CD8-positive, alpha-beta memory T cell (primary cell): Measurements from ENCODE around the gene KRT83. TPM values are rescaled to one million over a fixed set of nuclear protein-coding genes. Genes with fewer than 3 reads are reported as not detected.

Source experiments
- CTCF ChIA-PET: fragments of 350-600 bp; sonication (Branson Sonifier 250); formaldehyde crosslinking; loops from one replicate; lab custom pipeline; 2021; ENCODE audit warnings: antibody characterized with exemption; lab: Charles Lee
- POLR2A ChIA-PET: fragments of 350-600 bp; sonication (Branson Sonifier 250); formaldehyde crosslinking; loops from one replicate; lab custom pipeline; 2021; ENCODE audit warnings: antibody characterized with exemption; lab: Charles Lee
- DNase-seq, 5 donors: peaks; one replicate each; pipeline versions ENCODE4 v3.0.0 to v3.0.0-alpha.2; 2020 to 2022; ENCODE audit warnings: mixed read lengths in 1 of 5
- H3K27ac ChIP-seq: one replicate; pipeline ENCODE4 v1.7.0; 2013; ENCODE audit warnings: low read depth, mild to moderate bottlenecking, low read length, moderate library complexity
- H3K27me3 ChIP-seq: 2 replicates; pipeline ENCODE4 v1.7.0; 2013; ENCODE audit warnings: low read length, mild to moderate bottlenecking; ENCODE audit not compliant: insufficient read depth, poor library complexity, severe bottlenecking
- H3K36me3 ChIP-seq: 2 replicates; pipeline ENCODE4 v1.7.0; 2013; ENCODE audit warnings: mild to moderate bottlenecking, low read length, moderate library complexity; ENCODE audit not compliant: insufficient read depth
- H3K4me1 ChIP-seq: 2 replicates; pipeline ENCODE4 v1.7.0; 2013; ENCODE audit warnings: mild to moderate bottlenecking, low read length, moderate library complexity; ENCODE audit not compliant: insufficient read depth
- H3K4me3 ChIP-seq: 2 replicates; pipeline ENCODE4 v1.7.0; 2013; ENCODE audit warnings: mild to moderate bottlenecking, low read length
- H3K9me3 ChIP-seq: 2 replicates; pipeline ENCODE4 v1.7.0; 2013; ENCODE audit warnings: mild to moderate bottlenecking, low read length
- H3K27ac Mint-ChIP-seq, 8 donors: one replicate each; pipeline ENCODE4 v1.8.0; 2020 to 2021; ENCODE audit warnings: mixed read lengths in 8 of 8, mild to moderate bottlenecking in 6 of 8, inconsistent platforms in 3 of 8, moderate library complexity in 3 of 8
- H3K27me3 Mint-ChIP-seq, 2 donors: one replicate each; pipeline ENCODE4 v1.8.0; 2020 to 2021; ENCODE audit warnings: mixed read lengths in 2 of 2, mild to moderate bottlenecking in 1 of 2, moderate library complexity in 1 of 2
- H3K36me3 Mint-ChIP-seq, 3 donors: one replicate each; pipeline ENCODE4 v1.8.0; 2020 to 2021; ENCODE audit warnings: mixed read lengths in 3 of 3, inconsistent platforms in 1 of 3, mild to moderate bottlenecking in 1 of 3
- H3K4me1 Mint-ChIP-seq, 3 donors: one replicate each; pipeline ENCODE4 v1.8.0; 2020 to 2021; ENCODE audit warnings: mixed read lengths in 3 of 3, inconsistent platforms in 1 of 3, mild to moderate bottlenecking in 1 of 3
- H3K4me3 Mint-ChIP-seq, 7 donors: one replicate each; pipeline ENCODE4 v1.8.0; 2020 to 2021; ENCODE audit warnings: mixed read lengths in 7 of 7, mild to moderate bottlenecking in 6 of 7, moderate library complexity in 4 of 7, inconsistent platforms in 2 of 7
- H3K9me3 Mint-ChIP-seq, 5 donors: one replicate each; pipeline ENCODE4 v1.8.0; 2020 to 2022; ENCODE audit warnings: mixed read lengths in 5 of 5, mild to moderate bottlenecking in 3 of 5, moderate library complexity in 2 of 5, inconsistent platforms in 1 of 5
- polyA plus RNA-seq: library from polyadenylated mRNA; unstranded; fragments of 300-500 nt; fragmentation: Illumina TruSeq; gene quantifications from one replicate; pipeline ENCODE4 v1.2.3, GENCODE V29; 2021
- total RNA-seq, 2 experiments: library from RNA; stranded (reverse); gene quantifications; one replicate each; pipeline ENCODE4 v1.2.3, GENCODE V29; 2021

Gene KRT83
- total and polyA plus RNA-seq, 3 experiments from 2014 or later, result not detected

- POLR2A ChIA-PET, result no interaction called here
Observed at GRCh38 chr12:52336641-52337040, 15.4 kb upstream of the KRT83 start.

DNA sequence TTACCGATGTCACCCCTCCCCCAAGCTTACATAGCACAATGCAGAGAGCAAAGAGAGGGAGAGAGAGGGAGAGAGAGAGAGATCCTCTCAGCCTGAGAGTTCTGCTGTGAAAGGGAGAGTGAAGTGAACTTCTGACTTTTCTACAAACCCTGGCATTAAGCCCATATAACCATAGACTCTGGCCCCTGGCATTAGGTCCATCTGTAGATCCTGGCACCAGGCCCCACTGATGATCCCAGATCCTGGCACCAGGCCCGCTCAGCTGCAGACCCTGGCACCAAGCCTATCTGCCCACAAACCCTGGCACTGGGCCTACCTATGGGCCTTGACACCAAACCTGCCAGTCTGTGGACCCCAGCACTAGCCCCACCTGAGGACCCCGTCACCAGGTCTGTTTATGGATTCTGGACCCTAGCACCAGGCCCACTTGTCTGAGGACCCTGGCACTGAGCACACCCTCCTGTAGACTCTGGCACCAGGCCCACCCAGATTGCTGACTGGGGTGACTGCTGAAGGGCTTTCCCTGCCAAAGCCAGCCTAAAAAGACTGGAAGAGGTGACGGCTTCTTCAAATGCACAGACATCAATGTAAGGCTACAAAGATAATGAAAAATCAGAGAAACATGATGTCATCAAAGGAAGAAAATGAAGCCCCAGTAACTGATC, 14.5 kb upstream of the KRT83 start:
- Histone ChIP-seq H3K9me3 (no peaks in the 10 kb centered on the region), H3K36me3 (no peaks in the 10 kb centered on the region), H3K4me3 (no peak overlapping the region), H3K27me3 (no peaks in the 10 kb centered on the region), H3K27ac (no peak overlapping the region), H3K4me1 (no peaks in the 10 kb centered on the region)
- Mint-ChIP-seq H3K4me1 (no peaks in the 10 kb centered on the region), H3K9me3 (peaks cover 0 to 6% (median 2%) of the 10 kb centered on the region in 5 donors), H3K4me3 (no peak overlapping the region), H3K27me3 (peaks cover 20 to 36% of the 10 kb centered on the region in 2 donors), H3K27ac (no peak overlapping the region), H3K36me3 (peaks cover 0 to 4% (median 0%) of the 10 kb centered on the region in 3 donors)
- POLR2A ChIA-PET, result no interaction called here
- CTCF ChIA-PET, result no interaction called here
- DNase-seq, result peak in 1 of 5 donors; percentile 13

More at GRCh38 chr12:52336641-52337040, 15.4 kb upstream of the KRT83 start:
- CTCF ChIA-PET, result interaction anchor here (1.0 kb wide), 1 partner anchor 15 kb away, joined by 4 read pairs; no protein-coding TSS in a partner anchor
- Mint-ChIP-seq H3K4me3 (no peak overlapping the region), H3K4me1 (no peaks in the 10 kb centered on the region), H3K27me3 (peaks cover 22 to 40% of the 10 kb centered on the region in 2 donors), H3K36me3 (peaks cover 0 to 4% (median 0%) of the 10 kb centered on the region in 3 donors), H3K27ac (no peak overlapping the region), H3K9me3 (peaks cover 0 to 6% (median 2%) of the 10 kb centered on the region in 5 donors)
- Histone ChIP-seq H3K27me3 (no peaks in the 10 kb centered on the region), H3K4me3 (no peak overlapping the region), H3K36me3 (no peaks in the 10 kb centered on the region), H3K27ac (no peak overlapping the region), H3K9me3 (no peaks in the 10 kb centered on the region), H3K4me1 (no peaks in the 10 kb centered on the region)
- DNase-seq, result no peak

DNA sequence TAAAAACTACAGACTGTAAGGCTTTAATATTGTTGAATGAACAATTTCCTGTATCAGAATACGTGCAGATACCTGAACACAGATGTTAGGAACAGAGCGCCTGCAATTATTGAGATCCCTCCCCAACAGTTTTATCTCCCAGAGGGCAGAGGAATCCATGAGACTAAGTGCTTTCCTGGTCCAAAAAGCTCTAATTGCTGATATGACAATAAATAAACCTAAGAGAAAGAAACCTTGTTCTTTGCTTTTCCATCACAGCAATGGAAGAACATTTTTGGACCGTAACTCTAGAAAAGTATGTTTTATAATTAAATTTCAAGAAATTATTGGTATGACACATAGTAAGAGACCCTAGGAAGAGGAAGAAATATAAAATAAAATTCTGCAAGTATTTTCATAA, 13.0 kb upstream of the KRT83 start:
- DNase-seq, result no peak
- Histone ChIP-seq H3K27me3 (no peaks in the 10 kb centered on the region), H3K4me3 (no peak overlapping the region), H3K9me3 (no peaks in the 10 kb centered on the region), H3K27ac (no peak overlapping the region), H3K4me1 (no peaks in the 10 kb centered on the region), H3K36me3 (no peaks in the 10 kb centered on the region)
- H3K9me3 Mint-ChIP-seq, result peaks cover 0 to 6% (median 2%) of the 10 kb centered on the region in 5 donors
- ChIA-PET CTCF (no interaction called here), POLR2A (no interaction called here)
- H3K27ac Mint-ChIP-seq, result no peak overlapping the region
- peaks cover 0 to 4% (median 0%) of the 10 kb centered on the region in 3 donors for H3K36me3 Mint-ChIP-seq
- H3K4me3 Mint-ChIP-seq, result no peak overlapping the region
- peaks cover 15 to 26% of the 10 kb centered on the region in 2 donors for H3K27me3 Mint-ChIP-seq
- no peaks in the 10 kb centered on the region for H3K4me1 Mint-ChIP-seq

- H3K36me3 ChIP-seq, result no peaks in the 10 kb centered on the region
- Mint-ChIP-seq H3K4me3 (no peak overlapping the region), H3K36me3 (peaks cover 0 to 4% (median 0%) of the 10 kb centered on the region in 3 donors), H3K27ac (no peak overlapping the region), H3K4me1 (no peaks in the 10 kb centered on the region), H3K9me3 (peaks cover 0 to 6% (median 2%) of the 10 kb centered on the region in 5 donors), H3K27me3 (peaks cover 15 to 18% of the 10 kb centered on the region in 2 donors)
- H3K9me3 ChIP-seq, result no peaks in the 10 kb centered on the region
- H3K4me1 ChIP-seq, result no peaks in the 10 kb centered on the region
- no peak overlapping the region for H3K4me3 ChIP-seq
- no peak overlapping the region for H3K27ac ChIP-seq
- CTCF ChIA-PET, result no interaction called here
- DNase-seq, result no peak
- H3K27me3 ChIP-seq, result no peaks in the 10 kb centered on the region
- POLR2A ChIA-PET, result no interaction called here
Observed at GRCh38 chr12:52333321-52333720, 12.1 kb upstream of the KRT83 start.

DNA sequence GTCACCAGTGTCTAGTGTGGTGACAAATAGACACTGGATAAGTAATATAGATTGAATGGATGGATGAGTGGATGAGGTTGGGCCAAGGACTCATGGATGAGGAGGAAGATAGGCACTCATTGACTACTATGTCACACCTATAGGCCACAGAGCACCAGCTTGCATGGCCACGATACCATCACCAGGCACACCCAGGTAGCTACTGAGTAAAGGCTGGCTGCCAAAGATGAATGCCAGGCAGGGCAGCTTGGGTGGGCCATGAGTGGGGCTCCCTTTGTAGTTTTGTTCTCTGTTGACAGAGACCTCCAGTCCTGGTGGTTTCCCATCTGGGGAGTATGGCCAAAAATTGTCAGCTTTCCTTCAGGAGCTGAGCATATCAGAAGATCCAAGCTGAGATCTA, 11.2 kb upstream of the KRT83 start:
- ChIA-PET CTCF (interaction anchor here (0.8 kb wide), 1 partner anchor 48 kb away, joined by 3 read pairs; no protein-coding TSS in a partner anchor), POLR2A (no interaction called here)
- Mint-ChIP-seq H3K36me3 (peaks cover 0 to 4% (median 0%) of the 10 kb centered on the region in 3 donors), H3K27me3 (peaks cover 13 to 16% of the 10 kb centered on the region in 2 donors), H3K27ac (no peak overlapping the region), H3K9me3 (peaks cover 0 to 6% (median 2%) of the 10 kb centered on the region in 5 donors), H3K4me3 (no peak overlapping the region), H3K4me1 (peaks cover 2 to 5% (median 5%) of the 10 kb centered on the region in 3 donors)
- Histone ChIP-seq H3K9me3 (no peaks in the 10 kb centered on the region), H3K27me3 (no peaks in the 10 kb centered on the region), H3K27ac (no peak overlapping the region), H3K4me3 (no peak overlapping the region), H3K4me1 (peaks cover 4% of the 10 kb centered on the region), H3K36me3 (no peaks in the 10 kb centered on the region)
- DNase-seq, result no peak

DNA sequence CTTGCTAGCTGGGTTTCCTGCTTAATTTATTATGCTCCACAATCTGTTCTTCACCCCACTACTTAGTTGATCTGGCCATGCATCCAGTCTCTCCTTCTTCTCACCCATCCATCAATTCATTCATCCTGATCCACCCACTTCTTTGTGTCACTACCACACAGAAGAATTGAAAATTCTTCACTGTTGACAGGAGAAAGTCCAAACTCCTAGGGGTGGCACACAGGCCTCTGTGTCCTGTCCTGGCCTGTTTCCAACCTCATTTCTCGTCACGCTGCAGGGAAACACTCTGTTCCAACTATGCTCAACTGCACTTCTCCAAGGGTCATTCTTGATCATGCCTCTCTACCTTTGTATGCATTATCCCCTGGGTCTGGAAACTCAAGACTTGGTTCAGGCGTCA, 10.6 kb upstream of the KRT83 start:
- H3K4me1 ChIP-seq, result peaks cover 4% of the 10 kb centered on the region
- DNase-seq, result no peak
- Mint-ChIP-seq H3K4me1 (peaks cover 2 to 9% (median 8%) of the 10 kb centered on the region in 3 donors), H3K27ac (no peak overlapping the region), H3K27me3 (peaks cover 13 to 17% of the 10 kb centered on the region in 2 donors), H3K4me3 (no peak overlapping the region), H3K9me3 (peaks cover 0 to 5% (median 2%) of the 10 kb centered on the region in 5 donors), H3K36me3 (peaks cover 0 to 4% (median 0%) of the 10 kb centered on the region in 3 donors)
- ChIA-PET CTCF (interaction anchor here (0.8 to 1.2 kb wide), 2 partner anchors 47 to 175 kb away, joined by 3 to 4 read pairs; no protein-coding TSS in a partner anchor), POLR2A (no interaction called here)
- no peaks in the 10 kb centered on the region for H3K9me3 ChIP-seq
- no peak overlapping the region for H3K27ac ChIP-seq
- no peaks in the 10 kb centered on the region for H3K27me3 ChIP-seq
- no peak overlapping the region for H3K4me3 ChIP-seq
- H3K36me3 ChIP-seq, result no peaks in the 10 kb centered on the region

DNA sequence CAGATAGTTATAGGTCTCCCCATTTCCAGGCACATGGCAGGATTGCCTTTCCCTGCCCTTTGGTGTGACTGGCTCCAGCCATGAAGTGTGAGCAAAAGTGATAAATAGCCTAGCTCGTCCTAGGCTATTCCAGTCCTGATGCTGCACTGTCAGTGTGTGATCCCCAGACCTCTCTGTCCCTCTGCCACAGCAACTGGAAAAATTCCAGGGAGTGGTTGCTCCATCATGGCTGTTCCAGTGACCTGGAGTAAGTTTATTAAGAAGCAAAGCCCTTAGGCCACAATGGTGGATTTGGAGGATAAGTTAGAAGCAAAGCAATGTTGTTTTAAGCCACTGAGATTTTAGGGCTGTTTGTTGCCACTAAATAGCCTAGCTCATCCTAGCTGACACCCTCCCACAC, 9.8 kb upstream of the KRT83 start:
- Histone ChIP-seq H3K9me3 (no peaks in the 10 kb centered on the region), H3K27ac (no peak overlapping the region), H3K27me3 (no peaks in the 10 kb centered on the region), H3K36me3 (no peaks in the 10 kb centered on the region), H3K4me1 (peaks cover 4% of the 10 kb centered on the region), H3K4me3 (no peak overlapping the region)
- DNase-seq, result peak in 1 of 5 donors; percentile 15
- H3K4me3 Mint-ChIP-seq, result no peak overlapping the region
- POLR2A ChIA-PET, result no interaction called here
- no peak overlapping the region for H3K27ac Mint-ChIP-seq
- no peaks in the 10 kb centered on the region for H3K9me3 Mint-ChIP-seq
- H3K27me3 Mint-ChIP-seq, result peaks cover 13 to 17% of the 10 kb centered on the region in 2 donors
- H3K4me1 Mint-ChIP-seq, result peaks cover 2 to 9% (median 8%) of the 10 kb centered on the region in 3 donors
- CTCF ChIA-PET, result interaction anchor here (1.2 kb wide), 1 partner anchor 175 kb away, joined by 4 read pairs; no protein-coding TSS in a partner anchor
- H3K36me3 Mint-ChIP-seq, result peaks cover 0 to 4% (median 0%) of the 10 kb centered on the region in 3 donors
